ENCODE data around the gene PLEKHA7. TPM values are rescaled to one million over a fixed set of nuclear protein-coding genes. Genes with fewer than 3 reads are reported as not detected.

Gene PLEKHA7
- total RNA-seq, 2 donors from 2014 or later: 17.5 to 21.9 TPM

GRCh38 chr11:16832193-16832539 is 182.0 kb downstream of the PLEKHA7 start:
- Mint-ChIP-seq H3K27me3 (ENCODE audit: insufficient read depth) (no peaks in the 10 kb centered on the region), H3K36me3 (ENCODE audit: low read depth) (peaks cover 9% of the 10 kb centered on the region), H3K4me3 (no peak overlapping the region), H3K27ac (no peak overlapping the region), H3K4me1 (peaks cover 24% of the 10 kb centered on the region), H3K9me3 (no peaks in the 10 kb centered on the region)
- Histone ChIP-seq H3K4me3 (ENCODE audit: low read length) (no peak overlapping the region), H3K36me3 (ENCODE audit: control insufficient read depth, insufficient read depth, low read length) (peaks cover 5% of the 10 kb centered on the region), H3K27ac (ENCODE audit: low read depth, low read length) (no peak overlapping the region), H3K9ac (ENCODE audit: extremely low read depth, low read length, poor library complexity, severe bottlenecking) (no peak overlapping the region), H3K27me3 (ENCODE audit: control insufficient read depth, insufficient read depth, low read length, poor library complexity, severe bottlenecking) (no peaks in the 10 kb centered on the region), H3K4me1 (ENCODE audit: control insufficient read depth, insufficient read depth, low read length) (peaks cover 18% of the 10 kb centered on the region), H3K9me3 (ENCODE audit: control insufficient read depth, low read length) (no peaks in the 10 kb centered on the region)
- TF ChIP-seq CTCF (conservative IDR thresholded peaks at IDR 0.05): no peak
- 86 to 90% methylated on average over 1 of the region's 1 CpG for WGBS, 2 experiments (ENCODE audit: insufficient coverage in 1 of 2, insufficient read length in 1 of 2)
- DNase-seq: no peak

- Histone ChIP-seq H3K9ac (ENCODE audit: extremely low read depth, low read length, poor library complexity, severe bottlenecking) (no peak overlapping the region), H3K4me3 (ENCODE audit: low read length) (no peak overlapping the region), H3K9me3 (ENCODE audit: control insufficient read depth, low read length) (no peaks in the 10 kb centered on the region), H3K27me3 (ENCODE audit: control insufficient read depth, insufficient read depth, low read length, poor library complexity, severe bottlenecking) (no peaks in the 10 kb centered on the region), H3K4me1 (ENCODE audit: control insufficient read depth, insufficient read depth, low read length) (peaks cover 23% of the 10 kb centered on the region), H3K27ac (ENCODE audit: low read depth, low read length) (no peak overlapping the region), H3K36me3 (ENCODE audit: control insufficient read depth, insufficient read depth, low read length) (peaks cover 5% of the 10 kb centered on the region)
- no peak for DNase-seq
- Mint-ChIP-seq H3K4me1 (peaks cover 30% of the 10 kb centered on the region), H3K36me3 (ENCODE audit: low read depth) (peaks cover 9% of the 10 kb centered on the region), H3K4me3 (no peak overlapping the region), H3K9me3 (no peaks in the 10 kb centered on the region), H3K27me3 (ENCODE audit: insufficient read depth) (no peaks in the 10 kb centered on the region), H3K27ac (no peak overlapping the region)
- 92 to 96% methylated on average over 7 to 10 of the region's 10 CpGs for WGBS, 2 experiments (ENCODE audit: insufficient coverage in 1 of 2, insufficient read length in 1 of 2)
- no peak for TF ChIP-seq CTCF (conservative IDR thresholded peaks at IDR 0.05)
Observed at GRCh38 chr11:16831316-16832192, 182.7 kb downstream of the PLEKHA7 start.

- DNase-seq: no peak
- no peaks in the 10 kb centered on the region for H3K27me3 Mint-ChIP-seq (ENCODE audit: insufficient read depth)
- Histone ChIP-seq H3K9me3 (ENCODE audit: control insufficient read depth, low read length) (no peaks in the 10 kb centered on the region), H3K27ac (ENCODE audit: low read depth, low read length) (no peak overlapping the region), H3K4me3 (ENCODE audit: low read length) (no peak overlapping the region), H3K9ac (ENCODE audit: extremely low read depth, low read length, poor library complexity, severe bottlenecking) (no peak overlapping the region), H3K4me1 (ENCODE audit: control insufficient read depth, insufficient read depth, low read length) (peaks cover 34% of the 10 kb centered on the region), H3K36me3 (ENCODE audit: control insufficient read depth, insufficient read depth, low read length) (peaks cover 12% of the 10 kb centered on the region), H3K27me3 (ENCODE audit: control insufficient read depth, insufficient read depth, low read length, poor library complexity, severe bottlenecking) (no peaks in the 10 kb centered on the region)
- H3K9me3 Mint-ChIP-seq: no peaks in the 10 kb centered on the region
- H3K27ac Mint-ChIP-seq: no peak overlapping the region
- TF ChIP-seq CTCF (conservative IDR thresholded peaks at IDR 0.05): no peak
- WGBS, 2 experiments (ENCODE audit: insufficient coverage in 1 of 2, insufficient read length in 1 of 2): 73% methylated on average over 2 of the region's 2 CpGs; no CpG with 5 or more reads in 1 of the 2 experiments
- peaks cover 41% of the 10 kb centered on the region for H3K4me1 Mint-ChIP-seq
- H3K36me3 Mint-ChIP-seq (ENCODE audit: low read depth): peaks cover 7% of the 10 kb centered on the region
- H3K4me3 Mint-ChIP-seq: no peak overlapping the region
Observed at GRCh38 chr11:16827139-16827538, 187.1 kb downstream of the PLEKHA7 start.
